NCI-H1694 (cell line): ENCODE measurements around the gene ETV5.

ENCODE experiments used
- DNase-seq: peaks from one replicate; lab custom pipeline; 2025; lab: John Stamatoyannopoulos, UW

Gene ETV5

DNA sequence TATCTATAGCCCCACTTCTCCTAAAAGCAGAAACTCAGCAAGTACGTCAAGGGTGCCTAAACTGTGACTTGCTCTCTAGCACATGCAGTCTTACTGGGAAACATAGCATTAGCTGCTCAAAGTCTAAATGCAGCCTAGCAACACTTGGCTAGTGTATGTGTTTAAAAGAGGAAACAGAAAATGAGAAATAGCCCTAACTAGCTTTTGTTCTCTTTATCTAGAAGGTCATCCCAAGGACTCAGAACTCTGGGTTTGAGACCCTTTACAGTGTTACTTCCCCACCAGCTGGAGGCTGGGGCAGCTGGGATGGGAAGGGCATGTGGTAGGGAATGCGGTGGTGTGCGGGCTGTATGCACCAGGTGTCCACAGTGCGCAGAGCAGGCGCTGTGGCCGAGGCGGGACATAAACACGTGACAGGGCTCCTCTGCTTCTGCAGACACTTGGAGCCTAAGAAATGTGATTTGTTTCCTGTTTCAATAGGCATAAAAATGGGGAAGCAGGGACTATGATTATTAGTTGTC lies 13.3 kb downstream of the ETV5 start:
- no peak for DNase-seq

DNA sequence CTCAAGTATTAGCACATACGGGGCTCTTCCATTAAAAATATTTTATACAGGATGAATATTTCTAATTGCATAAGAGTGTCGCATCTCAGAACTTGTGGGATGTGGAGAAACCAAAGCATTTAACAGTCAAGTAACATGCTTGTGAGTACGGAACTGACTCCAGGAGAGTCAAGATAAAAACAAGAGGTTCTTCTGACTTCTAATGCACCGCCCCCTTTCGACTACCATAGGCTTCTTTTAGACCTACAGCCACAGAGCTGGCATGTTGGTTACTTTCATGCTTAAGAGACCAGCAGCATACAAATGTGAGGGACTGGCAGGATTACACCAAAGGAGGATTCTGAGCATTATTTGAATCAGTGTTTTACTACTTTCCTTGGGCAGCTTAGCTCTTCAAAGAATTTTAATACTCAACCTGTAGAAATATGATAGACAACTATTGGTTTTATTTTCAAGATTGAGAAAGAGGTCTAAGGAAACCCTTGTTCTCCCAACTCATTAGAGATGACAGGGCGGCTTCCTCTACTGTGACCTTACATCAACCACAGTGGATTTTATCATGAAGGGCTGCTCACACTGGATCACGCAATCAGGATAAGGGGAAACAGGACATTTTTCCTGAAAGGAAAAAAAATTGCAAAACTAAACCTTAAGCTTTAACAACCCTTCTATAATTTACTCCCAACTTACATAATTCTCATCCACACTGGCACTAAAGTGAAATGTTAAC lies 14.0 kb downstream of the ETV5 start:
- no peak for DNase-seq

DNA sequence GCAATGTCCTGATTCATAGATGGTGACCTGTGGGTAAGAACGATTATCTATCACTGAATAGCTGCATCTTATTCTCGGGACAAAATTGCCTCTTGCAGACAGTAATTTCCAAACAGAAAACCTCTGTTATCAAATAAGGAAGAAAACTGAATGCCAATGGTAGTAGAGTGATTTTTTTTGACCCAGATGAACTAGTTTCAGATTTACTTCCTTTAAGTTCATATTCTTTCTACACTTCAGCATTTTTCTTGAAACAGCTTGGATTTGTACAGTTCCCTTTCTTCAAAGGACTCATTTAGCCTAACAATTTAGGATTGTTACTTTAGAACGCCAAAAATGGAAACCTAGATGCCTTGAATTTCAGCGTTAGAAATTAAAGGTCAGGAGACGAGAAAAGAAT lies 14.6 kb downstream of the ETV5 start:
- DNase-seq = no peak

DNA sequence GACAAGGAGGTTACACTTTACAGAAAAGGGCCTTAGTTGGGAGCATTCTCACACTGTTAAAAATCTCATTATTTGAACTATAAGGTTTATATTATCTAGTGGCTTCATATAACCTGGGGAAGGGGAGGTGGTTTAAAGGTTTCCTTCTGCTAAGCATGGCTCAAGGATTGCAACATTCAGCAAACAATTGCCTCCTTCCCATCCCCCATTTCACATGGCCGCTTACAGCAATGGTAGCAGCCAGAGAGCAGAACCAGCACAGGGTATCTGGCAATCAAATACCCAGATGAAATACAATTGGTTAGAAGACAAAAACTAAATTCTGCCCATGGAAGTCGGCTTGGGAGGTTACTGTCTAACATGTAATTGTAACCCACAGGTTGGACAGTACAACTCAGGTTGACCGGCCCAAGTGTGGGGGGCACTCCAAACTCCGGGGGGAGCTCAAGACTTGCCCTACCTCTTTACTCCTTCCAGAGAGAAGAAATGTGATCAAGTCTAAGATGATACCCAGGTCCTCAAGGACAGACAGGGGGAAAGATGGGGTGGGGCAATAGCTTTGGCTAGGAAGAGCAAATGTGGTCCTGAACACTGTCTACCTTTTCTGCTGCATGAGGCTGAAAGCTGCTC lies 15.5 kb downstream of the ETV5 start:
- DNase-seq = no peak

DNA sequence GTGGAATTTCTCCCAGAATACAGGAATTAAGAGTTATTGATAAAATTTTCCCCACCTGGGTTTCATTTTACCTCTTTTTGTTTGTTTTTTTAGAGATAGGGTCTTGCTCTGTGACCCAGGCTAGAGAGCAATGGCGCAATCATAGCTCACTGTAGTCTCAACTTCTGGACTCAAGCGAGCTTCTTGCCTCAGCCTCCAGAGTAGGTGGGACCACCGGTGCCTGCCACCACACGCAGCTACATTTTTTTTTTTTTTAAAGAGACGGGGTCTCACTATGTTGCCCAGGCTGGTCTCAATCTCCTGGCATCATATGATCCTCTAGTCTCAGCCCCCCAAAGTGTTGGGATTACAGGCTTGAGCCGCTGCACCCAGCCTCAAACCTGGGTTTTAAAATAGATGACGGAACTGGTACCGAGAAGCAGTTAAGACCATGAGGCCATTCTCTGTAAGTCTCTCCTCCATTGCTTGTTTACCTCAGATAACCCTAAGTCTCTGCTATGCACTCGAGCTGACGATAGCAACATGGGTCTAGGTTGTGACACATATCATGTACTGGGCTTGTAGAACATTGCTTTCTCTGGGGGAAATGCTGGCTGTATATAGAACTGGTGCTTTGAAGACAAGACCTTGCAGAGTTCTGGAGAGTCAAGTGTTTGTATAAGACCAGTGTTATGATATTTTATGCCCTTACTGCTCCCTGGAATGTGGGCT lies 16.4 kb downstream of the ETV5 start:
- no peak for DNase-seq

DNA sequence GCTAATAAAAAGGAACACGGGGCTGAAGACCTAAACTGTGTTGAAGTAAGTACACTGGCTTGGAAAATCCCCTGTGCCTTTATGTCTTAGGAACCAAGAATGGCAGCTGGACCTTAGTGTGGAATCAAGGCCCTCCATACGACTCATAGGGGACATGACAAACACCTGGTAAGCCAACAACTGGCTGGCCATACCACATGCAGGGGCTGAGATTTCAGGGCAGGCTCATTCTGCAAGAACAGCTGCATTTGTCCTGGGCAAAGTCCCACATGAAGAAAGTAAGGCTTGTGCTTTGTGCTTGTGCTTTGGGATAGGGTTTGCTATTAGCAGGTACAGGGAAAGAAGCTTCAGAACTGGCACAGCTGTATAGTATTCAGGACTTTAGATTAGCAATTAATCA lies 18.0 kb downstream of the ETV5 start:
- no peak for DNase-seq

DNA sequence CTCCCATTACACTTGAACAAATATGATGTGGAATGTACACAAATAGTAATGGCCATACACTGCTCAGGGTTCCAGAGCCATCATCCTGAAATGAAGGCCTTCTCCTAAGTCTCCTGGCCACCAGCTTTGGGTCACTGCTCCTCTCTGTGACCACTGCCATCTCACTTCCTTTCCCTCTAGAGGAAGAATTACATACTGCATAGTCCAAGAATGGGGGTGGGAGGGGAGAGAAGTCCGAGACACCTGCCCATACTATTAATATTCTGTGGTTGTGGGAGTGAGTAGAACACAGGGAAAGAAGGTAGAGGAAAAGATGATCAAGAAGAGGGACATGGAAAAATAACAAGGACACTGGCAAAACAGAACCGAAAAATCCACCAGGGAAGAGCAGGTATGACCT lies 20.6 kb downstream of the ETV5 start:
- no peak for DNase-seq

DNA sequence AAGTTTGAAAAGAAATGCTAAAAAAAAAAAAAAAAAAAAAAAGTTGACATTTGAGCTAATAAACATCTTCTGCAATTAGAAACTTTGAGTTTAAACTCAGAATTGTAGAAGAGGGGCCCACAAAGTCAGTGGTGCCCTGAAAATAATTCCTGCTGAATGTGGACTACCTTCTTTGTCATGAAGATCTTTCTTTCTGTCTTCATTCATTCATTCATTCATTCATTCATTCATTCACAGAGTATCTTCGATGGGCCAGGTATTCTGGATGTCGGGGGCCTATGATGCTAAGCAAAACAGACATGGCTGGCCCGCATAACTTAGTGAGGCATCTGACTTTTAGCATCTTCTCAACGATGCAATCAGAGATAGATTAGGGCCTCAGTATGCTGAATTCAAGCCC lies 24.6 kb downstream of the ETV5 start:
- DNase-seq = no peak

DNA sequence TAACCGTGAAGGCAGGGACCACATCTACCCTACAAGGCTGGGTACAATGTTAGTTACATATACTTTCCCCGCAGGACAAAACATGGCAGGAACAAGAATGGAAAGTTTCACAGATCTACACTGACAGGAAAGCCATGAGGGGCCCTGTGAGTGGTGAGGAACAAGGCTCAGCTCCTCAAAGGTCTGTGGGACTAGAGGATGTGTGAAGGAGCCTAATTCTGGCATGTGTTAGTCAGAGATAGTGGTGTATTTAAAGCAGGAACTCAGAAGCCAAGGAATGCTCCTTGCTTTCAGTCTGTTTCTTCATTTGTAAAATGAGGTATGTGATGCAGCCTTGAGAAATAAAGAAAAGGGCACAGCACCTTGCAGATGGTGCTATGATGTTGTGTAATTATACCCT lies 25.1 kb downstream of the ETV5 start:
- DNase-seq = no peak

DNA sequence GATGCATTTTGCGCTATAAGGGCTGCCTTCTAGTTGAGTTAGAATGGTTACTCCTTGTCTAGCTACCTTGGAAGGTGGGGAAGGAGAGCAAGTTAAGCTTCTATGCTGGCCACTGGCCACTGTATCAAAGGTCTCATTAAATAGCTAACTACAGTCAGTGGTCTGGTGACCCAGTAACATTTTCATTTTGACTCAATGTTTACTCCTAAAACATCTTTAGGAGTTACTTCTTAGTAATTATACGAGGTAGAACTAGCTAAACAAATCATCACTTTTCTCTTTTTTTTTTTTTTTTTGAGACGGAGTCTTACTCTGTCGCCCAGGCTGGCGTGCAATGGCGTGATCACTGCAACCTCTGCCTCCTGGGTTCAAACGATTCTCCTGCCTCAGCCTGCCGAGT lies 26.7 kb downstream of the ETV5 start:
- no peak for DNase-seq

DNA sequence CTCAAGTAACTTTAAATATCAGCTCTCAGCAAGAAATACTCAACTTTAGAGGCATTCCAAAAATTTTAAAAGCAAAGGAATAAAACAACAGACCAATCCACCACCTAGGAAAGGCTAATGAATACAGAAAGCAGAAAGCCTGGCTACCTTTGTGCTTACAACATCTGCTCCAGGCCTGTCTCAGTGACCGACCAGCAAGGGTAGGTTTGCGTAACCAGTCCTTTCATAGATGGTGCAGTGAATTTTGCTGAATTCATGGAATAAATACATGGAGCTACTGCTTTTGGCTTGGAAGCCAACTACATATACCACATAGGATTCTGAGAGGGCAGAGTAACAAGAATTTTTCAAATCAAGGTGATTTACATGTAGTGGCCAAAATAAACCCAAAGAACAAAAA lies 27.2 kb downstream of the ETV5 start:
- DNase-seq = no peak

DNA sequence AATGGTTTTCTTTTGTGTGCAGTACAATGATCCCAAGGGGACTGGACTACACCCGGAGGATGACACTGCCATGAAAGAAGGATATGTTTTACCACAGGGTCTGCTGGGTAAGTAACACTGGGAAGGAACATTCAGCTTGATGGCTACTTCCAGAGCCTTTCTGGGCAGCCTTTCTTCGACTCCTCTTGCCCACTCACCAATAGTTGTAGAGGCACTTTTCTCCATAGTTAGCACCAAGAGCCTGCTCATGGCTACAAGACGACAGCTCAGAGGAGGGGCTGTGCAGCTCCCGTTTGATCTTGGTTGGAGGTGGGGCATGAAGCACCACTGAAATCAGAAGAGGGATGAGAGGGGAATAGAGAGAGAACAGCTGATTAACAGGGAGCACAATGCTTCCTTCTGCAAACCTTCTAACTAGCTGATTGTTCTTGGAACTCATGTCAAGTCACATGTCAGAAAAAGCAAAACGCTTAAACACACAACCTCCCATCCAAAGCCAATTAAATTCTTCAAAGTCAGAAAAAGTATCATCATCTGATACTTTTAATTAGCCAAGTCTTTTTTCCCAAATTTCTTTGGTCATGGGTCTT lies 27.9 kb downstream of the ETV5 start:
- DNase-seq = no peak

DNA sequence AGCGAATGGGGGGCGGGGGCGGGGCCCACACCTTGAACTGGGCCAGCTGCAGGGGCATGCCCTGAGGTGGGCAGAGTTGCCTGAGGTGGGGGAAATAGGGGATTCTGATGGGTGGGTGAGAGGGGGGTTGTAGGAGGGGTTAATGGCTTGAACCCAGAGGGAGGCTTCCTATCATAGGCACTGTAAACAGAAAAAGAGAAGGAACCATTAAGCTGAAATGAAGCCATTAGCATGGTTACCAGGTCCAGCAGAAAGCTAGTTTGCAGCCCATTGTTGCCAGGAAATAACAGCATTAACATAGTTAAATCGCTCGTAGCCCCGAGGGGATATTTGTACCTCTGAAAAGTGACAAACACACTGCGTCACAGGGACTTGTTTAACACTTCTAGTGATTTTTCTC lies 29.0 kb downstream of the ETV5 start:
- no peak for DNase-seq

DNA sequence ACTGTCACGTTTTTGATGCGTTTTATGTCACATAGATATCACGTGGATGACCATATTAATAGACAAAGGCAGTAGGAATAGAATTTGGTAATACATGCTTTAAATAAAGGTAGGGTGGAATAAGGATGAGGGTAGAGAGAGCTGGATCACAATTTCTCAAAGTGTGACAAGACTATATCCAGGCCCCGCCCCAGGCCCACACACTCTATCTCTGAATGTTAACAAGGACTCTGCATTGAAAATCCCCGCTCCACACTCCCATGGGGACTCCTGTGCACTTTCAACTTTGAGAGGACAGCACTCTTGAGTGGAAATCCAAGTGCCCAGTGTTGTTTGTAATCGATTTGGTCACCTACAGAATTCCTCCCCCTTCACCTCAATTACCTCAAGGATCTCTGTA lies 31.4 kb downstream of the ETV5 start:
- DNase-seq = no peak

DNA sequence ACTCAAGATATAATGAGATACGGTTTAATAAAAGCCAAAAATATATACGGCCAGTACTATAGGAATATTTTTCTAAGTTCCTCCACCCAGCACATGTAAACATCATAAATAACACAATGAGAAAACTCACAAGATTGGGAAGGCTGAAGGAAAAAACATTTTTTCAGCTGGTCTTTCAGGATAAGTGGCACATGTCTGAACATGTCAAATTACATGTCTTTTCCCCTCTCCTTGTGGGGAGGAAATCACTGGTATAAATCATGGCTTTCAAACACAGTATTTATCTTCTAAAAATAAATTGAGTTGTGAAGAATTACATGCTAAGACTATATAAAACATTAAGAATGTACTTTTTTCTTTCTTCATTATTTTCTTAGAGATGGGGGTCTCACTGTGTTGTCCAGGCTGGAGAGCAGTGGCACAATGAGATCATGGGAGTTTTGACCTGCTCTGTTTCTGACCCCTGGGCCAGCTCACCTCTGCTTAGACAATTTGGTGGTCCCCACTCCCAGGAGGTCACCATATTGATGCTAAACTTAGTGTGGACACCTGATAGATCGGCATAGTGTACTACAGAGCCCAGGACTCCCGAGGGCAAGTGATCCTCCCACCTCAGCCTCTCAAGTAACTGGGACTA lies 32.8 kb downstream of the ETV5 start:
- DNase-seq = no peak

DNA sequence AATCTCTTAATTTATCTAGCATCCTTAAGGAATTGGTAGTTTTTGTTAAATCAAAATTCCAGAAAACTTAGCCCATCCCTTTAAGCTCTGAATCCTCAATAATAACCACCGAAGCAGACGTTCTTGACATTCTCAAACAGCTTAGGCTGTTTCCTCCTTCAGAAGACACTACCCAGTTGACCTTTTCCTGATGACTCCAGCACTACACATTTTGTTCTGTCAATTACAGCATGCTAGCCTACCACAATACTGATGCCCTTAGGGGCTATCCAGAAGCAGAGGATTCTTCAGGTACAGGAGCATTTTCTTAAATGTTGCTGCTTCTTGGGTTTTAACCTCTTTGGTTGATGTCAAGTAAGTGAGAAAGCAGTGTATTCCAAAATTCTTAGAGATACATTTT lies 33.4 kb downstream of the ETV5 start:
- no peak for DNase-seq

DNA sequence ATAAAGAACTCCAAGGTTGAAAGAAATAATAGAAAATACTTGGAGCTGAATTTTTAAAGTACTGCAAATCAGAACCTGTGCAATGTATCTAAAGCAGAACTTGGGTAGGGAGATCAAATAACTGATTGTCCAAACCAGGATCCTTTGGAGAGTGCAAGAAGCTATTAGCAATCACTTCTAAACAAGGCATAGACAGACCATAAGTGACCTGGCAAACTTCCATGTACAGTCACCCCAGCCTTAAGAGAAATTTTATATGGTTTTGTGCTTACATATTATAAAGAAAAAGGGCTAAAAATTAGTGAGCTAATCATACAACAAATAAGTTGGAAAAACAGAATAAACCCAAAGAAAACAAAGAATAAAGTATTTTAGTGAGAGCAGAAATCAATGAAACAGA lies 35.2 kb downstream of the ETV5 start:
- no peak for DNase-seq

DNA sequence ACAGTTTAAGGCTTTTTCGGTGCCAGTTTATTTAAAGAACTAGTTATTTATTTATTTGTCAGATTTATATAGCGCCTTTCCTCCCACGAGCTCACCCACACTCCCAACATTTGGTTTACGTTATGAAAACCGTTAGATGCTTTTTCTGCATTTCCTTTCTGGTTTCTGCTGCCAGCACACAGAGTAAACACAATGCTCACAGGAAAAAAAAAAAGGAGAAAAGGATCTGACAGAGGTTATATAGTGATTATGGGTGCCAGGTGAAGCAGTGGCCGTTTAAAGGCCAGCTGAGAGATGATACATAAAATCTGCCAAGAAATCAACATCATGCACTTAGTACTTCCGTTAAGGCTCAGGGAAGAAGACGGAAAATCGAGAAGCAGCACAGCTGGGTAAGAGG lies 37.9 kb downstream of the ETV5 start:
- DNase-seq = no peak

DNA sequence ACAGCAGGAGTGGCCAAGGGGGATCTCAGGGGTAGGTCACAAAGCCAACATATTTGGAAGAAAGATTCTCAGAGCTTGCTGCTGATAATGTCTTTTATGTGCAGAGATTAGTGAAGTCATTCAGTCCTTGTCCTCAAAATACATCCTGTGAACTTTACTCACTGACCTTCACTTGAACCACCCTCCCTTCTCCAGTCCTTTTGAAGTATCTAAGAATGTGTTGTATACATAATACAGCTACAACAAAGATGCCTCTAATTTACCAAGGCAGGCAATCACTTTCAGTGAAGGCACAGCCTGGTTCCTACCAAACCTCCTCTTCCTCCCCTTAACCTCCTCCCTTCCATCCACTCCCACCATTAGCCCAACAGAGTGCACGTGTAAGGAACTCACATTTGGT lies 38.3 kb downstream of the ETV5 start:
- no peak for DNase-seq

DNA sequence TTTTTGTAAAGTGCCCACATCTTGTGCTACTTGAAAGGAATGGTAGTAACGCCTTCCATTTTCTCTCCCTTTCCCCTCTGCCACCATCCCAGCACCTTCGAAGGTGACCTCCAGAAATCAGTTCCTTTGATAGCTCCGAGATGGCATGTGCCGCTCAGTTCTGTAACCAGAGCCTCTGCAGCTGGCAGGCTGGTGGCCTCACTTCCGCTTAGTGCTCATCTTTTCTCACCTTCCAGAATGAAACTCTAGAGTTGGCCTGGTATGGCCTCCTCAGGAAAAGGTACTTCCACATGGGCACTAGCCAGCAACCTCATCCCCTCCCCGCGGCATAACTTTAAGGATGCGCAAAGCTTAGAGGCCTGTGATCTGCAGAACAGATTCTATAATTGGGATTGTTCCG lies 38.8 kb downstream of the ETV5 start:
- DNase-seq = no peak

DNA sequence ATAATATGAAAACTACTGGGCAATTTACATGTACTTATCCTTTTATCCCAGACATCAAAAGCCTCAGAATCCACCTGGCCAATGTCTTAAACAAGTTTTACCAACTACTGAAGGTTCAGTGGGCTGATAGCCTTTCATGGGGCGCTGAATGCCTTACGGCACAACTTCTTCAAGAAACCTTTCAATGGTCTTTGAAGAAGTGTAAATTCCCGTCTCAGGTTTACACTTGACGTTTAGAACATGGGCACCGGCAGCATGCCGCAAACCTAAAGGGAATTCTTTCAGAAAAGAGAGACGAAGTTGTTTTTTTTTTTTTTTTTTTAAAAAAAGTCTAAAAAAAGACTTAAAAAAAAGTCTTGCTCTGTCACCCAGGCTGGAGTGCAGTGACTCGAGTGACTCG lies 39.7 kb downstream of the ETV5 start:
- no peak for DNase-seq

DNA sequence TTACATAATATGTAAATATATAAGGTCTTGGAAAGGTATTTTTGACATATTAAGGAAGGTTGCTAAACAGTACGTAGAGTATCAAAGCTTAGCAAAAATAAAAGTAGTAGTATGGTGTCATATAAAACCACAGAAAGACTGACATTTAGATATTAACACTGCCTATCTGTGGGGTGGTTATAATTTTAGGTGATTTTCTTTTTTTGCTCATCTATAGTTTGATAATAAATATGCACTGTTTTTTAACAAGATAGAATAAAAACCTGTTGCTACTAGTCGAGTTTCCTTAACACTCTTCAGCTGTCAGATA lies 40.7 kb downstream of the ETV5 start:
- DNase-seq = no peak
